Measurements from ENCODE around the gene SMIM1. TPM values are rescaled to one million over a fixed set of nuclear protein-coding genes. Genes with fewer than 3 reads are reported as not detected.
"Not testable (repeated sequence)": the region's sequence is repeated elsewhere in the genome, so short reads cannot be mapped to it uniquely, and the experiment has no call there.

The SMIM1 gene, protein sequence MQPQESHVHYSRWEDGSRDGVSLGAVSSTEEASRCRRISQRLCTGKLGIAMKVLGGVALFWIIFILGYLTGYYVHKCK
- total RNA-seq, result 9.2 TPM

DNA sequence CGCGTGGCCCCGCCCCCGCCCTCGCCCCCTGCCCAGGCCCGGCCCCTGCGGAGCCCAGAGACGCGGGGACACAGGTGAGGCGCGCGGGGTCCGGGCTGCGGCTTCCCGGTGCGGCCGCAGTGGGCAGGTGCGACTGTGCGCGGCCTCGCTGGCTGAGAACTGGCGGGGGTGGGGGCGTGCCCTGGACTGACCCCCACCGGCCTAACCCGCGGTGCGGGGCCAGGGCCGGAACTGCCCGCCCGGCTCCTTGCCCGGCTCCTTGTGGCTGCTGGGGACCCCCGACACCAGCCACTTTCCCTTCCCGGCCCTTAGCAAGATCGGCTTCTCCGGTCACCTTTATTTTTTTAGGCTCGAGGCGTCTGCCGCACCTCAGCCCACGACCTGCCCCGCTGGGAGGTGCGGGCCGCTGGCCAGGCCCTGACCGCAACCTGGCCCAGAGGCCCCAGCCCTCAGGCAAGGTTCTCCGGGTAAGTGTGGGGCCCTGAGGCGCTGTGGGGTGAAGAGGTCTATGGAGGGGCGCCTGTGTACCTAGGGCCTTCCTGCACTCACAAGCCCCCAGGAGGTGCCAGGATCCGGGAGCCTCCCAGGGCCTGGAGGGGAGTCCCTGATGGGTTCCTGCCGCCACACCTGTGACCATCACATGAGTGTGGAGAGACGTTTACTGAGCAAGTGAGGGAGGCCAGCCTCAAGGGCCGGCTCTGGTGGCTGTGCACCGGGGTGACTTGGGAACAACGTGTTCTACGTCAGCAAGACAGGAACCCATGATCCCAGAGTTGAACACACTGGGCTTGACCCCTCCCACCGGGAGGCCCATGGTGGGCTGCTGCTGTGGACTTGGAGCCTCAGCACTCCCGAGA is at the start of gene SMIM1:
TSS of gene SMIM1 (plus strand) at position 35 of the 857 bp plus-strand sequence. CDS start 2,625 bp downstream, outside the sequence.
- peak; percentile 1 for ATAC-seq
- no peak for DNase-seq (ENCODE audit: low spot score)
- intact Hi-C loops (cut with DNase I), result no loop called here

DNA sequence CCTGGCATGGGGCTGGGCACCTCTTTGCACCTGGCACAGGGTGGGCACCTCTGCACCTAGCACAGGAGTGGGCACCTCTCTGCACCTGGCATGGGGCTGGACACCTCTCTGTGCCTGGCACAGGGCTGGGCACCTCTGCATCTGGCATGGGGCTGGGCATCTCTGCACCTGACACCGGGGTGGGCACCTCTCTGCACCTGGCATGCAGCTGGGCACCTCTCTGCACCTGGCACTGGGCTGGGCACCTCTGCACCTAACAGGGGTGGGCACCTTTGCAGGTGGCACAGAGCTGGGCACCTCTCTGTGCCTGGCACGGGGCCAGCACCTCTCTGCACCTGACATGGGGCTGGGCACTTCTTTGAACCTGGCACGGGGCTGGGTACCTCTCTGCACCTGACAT is 49.7 kb upstream of the SMIM1 start:
- intact Hi-C loops (cut with DNase I), result no loop called here
- ATAC-seq, result no peak
- DNase-seq (ENCODE audit: low spot score), result no peak

DNA sequence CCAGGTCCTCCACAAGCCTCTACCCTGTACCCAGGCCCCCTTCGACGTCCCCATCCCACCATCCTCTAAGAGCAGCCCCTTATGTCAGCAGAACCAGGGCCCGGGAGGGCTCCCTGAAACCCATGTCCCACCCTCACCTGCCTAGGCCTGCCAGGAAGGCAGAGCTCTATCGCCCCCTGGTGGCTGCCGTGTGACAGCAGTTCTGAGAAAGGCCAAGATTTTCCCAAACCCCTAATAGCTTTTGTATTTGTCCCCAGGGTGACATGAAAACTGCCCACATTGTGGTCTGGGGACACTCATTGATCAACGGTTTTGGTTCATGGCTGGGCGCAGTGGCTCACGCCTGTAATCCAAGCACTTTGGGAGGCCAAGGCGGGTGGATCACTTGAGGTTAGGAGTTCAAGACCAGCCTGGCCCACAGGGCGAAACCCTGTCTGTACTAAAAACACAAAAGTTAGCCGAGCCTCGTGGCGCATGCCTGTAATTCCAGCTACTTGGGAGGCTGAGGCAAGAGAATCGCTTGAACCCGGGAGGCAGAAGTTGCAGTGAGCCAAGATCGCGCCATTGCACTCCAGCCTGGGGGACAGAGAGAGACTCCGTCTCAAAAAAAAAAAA is 48.0 kb upstream of the SMIM1 start:
- intact Hi-C loops (cut with DNase I), result not testable (repeated sequence)

DNA sequence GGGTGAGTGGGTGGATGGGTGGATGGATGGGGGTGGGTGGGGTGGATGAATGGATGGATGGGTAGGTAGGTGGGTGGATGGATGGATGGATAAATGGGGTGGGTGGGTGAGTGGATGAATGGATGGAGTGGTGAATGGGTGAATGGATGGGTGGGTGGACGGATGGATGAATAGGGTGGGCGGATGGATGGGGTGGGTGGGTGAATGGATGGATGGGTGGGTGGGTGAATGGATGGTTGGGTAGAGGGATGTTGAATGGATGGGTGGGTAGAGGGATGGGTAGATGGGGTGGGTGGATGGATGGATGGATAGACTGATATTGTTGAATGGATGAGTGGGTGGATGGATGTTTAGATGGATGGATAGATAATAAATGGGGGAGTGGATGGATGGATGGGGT is 47.2 kb upstream of the SMIM1 start:
- intact Hi-C loops (cut with DNase I), result no loop called here
- no peak for ATAC-seq
- no peak for DNase-seq (ENCODE audit: low spot score)

More for the DNA sequence above, 48.0 kb upstream of the SMIM1 start:
- DNase-seq (ENCODE audit: low spot score), result peak; percentile 87
- peak; percentile 31 for ATAC-seq

DNA sequence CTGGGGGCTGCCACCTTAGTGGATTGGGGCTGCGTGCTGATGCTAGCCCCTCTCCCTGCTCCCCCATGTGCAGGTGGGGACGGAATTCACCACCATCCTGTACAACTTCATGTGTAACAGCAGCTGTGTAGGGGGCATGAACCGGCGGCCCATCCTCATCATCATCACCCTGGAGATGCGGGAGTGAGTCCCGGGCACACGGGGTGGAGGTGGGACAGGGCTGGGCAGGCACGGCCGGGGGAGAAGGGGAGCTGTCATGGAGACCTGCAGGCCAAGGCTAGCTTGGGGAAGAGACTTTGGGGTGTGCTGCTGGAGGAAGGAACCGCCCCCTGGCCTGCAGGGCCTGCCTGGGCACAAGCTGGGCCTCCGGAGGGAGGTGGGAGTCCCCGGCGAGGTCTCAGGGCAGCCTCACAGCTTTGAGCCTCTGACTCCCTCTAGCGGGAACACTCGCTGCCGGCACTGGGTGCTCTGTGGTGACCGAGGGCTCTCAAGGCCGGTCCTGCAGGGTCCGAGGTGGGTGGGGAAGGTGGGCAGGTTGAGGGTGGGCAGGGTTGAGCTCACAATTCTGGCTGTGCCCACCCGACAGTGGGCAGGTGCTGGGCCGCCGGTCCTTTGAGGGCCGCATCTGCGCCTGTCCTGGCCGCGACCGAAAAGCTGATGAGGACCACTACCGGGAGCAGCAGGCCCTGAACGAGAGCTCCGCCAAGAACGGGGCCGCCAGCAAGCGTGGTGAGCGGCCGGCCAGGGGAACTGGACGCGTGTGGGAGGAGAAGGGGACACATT is 45.3 kb upstream of the SMIM1 start:
- DNase-seq (ENCODE audit: low spot score) (no peak), ATAC-seq (no peak)
- intact Hi-C loops (cut with DNase I), result no loop called here

DNA sequence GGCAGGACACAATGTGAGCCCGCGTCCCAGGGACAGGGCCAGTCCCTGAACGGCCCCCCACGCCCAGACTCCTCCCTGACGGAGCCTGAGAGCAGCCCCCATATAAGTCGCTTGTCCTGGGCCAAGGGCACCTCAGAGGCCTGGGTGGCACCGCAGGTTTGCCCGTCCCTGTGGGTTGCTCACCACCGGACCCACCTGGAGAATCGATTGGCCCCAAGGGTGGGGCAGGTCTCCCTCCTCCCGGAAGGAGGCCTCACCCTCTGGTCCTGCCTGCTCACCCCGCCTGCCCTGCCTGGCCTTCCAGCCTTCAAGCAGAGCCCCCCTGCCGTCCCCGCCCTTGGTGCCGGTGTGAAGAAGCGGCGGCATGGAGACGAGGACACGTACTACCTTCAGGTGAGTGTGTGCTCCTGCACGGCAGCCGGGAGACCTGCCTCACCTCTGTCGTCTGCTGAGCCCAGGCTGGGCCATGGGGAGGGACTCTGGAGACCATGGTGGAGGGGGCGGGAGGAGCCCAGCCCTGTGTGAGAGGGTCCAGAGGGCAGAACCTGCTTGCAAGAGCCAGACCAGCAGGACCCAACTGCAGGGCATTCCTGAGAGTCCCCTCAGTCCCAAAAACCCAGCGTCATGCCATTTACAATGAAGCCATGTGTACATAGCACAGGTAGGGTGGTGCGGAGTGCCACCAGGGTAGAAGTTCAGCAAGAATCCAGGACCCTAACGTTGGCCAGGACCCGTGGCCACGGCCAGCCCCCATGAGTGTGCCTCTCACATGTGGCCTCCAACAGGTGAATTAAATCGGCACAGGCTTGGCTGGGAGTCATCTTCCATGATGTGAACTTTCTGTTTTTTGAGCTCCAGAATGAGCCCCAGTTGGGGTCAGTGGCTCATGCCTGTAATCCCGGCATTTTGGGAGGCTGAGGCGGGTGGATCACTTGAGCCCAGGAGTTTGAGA is 44.4 kb upstream of the SMIM1 start:
- intact Hi-C loops (cut with DNase I), result no loop called here
- DNase-seq (ENCODE audit: low spot score), result no peak
- ATAC-seq, result no peak

DNA sequence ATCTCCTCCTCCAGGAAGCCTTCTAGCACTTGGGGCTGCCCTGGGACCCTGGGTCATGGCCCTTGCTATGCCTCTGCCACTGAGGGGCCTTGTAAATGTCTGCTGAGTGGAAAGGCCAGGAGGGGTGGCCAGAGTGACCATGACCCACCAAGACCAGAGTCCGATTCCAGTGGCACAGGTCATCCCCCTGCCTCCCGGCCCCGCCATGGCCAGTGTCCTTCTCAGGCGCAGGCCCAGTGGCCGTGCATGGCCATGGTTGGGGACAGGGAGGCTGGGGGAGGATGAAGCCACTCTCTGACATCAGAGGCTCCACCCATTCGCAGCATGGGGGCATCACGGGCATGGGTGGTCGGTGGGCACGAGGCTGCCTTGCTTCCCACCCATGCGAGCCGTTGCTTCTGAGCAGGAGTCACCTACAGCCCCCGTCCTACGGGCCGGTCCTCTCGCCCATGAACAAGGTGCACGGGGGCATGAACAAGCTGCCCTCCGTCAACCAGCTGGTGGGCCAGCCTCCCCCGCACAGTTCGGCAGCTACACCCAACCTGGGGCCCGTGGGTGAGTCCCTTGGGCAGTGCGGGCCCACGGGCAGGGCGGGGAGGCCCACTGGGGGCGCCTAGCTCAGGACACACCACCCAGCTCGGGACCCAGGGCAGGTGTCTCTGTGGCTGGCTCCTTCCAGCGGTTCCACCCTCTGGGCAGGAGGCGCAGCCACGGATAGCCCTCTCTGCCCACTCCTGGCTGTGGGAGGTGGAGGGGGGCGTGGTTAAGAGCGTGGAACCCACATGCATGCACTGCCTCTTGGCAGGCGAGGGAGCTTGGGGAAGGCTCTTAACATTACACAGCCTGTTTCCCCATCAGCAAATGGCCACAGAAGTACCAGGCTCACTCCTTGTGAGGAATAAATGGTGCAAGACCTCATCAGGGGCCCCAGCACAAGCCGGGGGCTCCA is 42.7 kb upstream of the SMIM1 start:
- DNase-seq (ENCODE audit: low spot score) (no peak), ATAC-seq (no peak)
- intact Hi-C loops (cut with DNase I), result no loop called here

DNA sequence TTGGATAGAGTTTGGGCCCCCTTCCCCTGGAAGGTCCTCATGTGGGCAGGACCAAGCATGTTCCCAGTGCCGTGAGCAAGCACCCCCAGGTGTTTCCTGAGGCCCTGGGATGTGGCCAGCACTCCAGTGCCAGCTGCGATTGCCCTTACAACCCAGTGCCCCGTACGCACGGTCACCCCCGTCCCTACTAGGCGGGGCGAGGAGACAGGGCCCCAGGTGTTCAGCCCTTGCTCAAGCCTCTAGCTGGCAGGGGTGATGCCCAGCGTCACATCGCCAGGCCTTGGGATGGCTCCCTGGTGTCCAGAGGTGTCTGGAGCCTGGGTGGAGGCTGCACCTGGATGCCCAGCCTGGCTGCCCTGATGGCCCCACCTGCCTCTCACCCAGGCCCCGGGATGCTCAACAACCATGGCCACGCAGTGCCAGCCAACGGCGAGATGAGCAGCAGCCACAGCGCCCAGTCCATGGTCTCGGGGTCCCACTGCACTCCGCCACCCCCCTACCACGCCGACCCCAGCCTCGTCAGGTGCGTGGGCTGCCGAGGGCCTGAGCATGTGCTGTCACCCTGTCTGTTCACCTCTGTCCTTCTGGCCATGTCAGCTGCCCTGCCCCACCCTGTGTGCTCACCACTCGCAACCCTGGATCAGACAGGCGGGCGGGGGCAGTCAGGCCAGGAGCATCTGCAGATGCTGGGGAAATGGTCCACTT is 41.9 kb upstream of the SMIM1 start:
- DNase-seq (ENCODE audit: low spot score) (no peak), ATAC-seq (no peak)
- intact Hi-C loops (cut with DNase I), result no loop called here

DNA sequence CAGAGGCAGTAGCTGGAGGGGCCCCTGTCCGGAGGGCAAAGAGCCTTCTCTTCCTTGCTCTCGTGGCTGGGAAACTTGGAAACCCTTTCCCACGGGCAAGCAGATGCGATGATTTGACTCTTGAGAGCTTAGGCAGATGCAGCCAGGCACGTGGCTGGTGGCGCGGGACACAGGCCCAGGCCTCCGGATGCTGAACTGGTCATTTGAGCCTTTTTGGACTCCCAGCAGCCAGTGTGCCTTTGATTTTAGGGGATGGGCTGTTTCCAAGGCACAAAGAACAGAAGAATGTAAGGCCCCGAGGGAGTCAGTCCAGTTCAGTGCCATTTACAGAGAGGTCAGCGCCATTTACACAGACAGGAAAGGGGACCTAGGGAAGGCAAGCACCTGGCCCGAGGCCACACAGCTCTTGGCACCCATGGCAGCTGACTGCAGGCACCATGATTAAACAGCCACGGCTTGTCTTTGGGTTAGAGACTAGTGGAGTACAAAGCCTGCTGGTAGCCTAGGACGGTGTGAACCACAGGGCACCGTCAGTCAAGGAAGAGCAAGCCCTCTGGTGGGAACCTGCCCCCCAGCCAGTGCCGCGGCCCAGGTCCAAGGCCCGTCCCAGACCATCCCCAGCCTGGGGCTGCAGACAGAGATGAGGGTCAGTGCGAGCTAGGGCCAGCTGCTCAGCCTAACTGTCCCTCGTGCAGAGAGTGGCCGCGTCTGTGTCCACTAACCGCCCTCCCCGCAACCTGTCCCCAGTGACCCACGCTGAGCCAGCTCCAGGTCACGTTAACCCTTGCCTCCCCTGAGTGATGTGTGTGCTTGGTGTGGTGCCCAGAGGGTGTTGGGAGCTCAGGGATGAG is 40.7 kb upstream of the SMIM1 start:
- ATAC-seq, result peak; percentile 26
- no peak for DNase-seq (ENCODE audit: low spot score)
- intact Hi-C loops (cut with DNase I), result no loop called here

DNA sequence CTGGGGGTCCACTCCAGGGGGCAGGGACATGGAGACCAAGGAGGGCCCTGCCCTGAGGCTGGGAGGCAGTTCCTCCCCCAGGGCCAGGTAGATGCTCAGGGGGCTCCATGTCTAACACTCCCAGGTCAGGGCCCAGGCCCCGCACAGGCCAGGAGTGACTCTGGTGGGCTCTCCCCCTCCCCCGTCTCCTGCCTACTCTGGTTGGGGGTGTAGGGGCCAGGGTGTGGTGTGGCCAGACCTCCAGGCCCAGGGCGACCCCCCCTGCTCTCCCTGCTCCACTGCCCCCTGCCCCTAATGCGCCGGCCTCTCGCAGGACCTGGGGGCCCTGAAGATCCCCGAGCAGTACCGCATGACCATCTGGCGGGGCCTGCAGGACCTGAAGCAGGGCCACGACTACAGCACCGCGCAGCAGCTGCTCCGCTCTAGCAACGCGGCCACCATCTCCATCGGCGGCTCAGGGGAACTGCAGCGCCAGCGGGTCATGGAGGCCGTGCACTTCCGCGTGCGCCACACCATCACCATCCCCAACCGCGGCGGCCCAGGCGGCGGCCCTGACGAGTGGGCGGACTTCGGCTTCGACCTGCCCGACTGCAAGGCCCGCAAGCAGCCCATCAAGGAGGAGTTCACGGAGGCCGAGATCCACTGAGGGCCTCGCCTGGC is 40.0 kb upstream of the SMIM1 start:
- peak; percentile 6 for ATAC-seq
- no peak for DNase-seq (ENCODE audit: low spot score)
- intact Hi-C loops (cut with DNase I), result no loop called here

DNA sequence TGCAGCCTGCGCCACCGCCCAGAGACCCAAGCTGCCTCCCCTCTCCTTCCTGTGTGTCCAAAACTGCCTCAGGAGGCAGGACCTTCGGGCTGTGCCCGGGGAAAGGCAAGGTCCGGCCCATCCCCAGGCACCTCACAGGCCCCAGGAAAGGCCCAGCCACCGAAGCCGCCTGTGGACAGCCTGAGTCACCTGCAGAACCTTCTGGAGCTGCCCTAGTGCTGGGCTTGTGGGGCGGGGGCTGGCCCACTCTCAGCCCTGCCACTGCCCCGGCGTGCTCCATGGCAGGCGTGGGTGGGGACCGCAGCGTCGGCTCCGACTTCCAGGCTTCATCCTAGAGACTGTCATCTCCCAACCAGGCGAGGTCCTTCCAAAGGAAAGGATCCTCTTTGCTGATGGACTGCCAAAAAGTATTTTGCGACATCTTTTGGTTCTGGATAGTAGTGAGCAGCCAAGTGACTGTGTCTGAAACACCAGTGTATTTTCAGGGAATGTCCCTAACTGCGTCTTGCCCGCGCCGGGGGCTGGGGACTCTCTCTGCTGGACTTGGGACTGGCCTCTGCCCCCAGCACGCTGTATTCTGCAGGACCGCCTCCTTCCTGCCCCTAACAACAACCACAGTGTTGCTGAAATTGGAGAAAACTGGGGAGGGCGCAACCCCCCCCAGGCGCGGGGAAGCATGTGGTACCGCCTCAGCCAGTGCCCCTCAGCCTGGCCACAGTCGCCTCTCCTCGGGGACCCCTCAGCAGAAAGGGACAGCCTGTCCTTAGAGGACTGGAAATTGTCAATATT is 39.3 kb upstream of the SMIM1 start:
- ATAC-seq (peak; percentile 2), DNase-seq (ENCODE audit: low spot score) (no peak)
- intact Hi-C loops (cut with DNase I), result no loop called here

DNA sequence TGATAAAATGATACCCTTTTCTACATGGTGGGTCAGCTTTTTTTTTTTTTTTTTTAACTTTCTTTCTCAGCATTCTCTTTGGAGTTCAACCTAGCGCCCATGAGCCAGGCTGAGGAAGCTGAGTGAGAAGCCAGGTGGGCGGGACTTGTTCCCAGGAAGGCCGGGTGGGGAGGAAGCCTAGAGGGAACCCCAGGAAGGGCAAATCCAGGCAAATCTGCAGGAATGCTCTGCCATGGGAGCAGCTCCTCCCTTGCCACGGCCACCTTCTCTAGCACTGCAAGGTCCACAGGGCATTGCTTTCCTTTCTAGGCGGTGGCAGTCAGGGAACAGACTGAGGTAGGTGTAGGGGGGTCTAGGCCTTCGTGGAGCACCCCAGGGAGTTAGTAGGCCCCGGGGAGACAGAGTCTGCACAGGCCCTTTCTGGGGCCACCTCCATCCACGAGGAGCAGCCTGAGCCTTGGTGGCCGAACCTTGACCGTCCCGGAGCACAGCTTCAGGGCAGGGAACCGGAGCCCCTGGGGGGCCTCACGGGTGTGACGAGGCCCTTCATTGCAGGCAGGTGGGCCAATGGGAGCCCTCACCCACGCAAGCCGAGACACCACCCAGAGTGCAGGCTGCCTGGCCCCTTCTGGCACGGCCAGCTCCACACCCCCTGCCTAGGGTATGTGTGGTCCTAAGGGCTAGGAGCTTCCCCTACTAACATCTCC is 38.5 kb upstream of the SMIM1 start:
- intact Hi-C loops (cut with DNase I), result no loop called here
- DNase-seq (ENCODE audit: low spot score) (no peak), ATAC-seq (no peak)

DNA sequence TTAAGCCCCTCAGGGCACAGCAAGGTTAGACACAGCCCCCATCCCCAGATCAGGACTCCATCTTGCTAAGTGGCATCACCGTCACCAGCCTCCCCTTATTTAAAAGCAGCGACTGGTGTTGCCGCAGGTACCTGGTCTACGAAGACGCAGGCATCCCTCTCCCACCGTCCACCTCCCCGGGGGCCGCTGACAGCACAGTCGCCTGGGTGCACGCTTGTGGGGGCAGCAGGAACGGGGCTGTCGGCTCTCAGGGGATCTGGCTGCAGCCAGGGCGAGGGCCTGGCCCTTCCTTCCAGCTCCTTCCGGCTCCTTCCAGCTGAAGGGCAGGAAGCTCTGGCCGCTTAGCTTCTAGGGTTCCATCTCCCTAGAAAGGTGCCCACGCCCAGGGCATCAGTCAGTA is 37.9 kb upstream of the SMIM1 start:
- intact Hi-C loops (cut with DNase I), result no loop called here
- ATAC-seq (no peak), DNase-seq (ENCODE audit: low spot score) (no peak)

DNA sequence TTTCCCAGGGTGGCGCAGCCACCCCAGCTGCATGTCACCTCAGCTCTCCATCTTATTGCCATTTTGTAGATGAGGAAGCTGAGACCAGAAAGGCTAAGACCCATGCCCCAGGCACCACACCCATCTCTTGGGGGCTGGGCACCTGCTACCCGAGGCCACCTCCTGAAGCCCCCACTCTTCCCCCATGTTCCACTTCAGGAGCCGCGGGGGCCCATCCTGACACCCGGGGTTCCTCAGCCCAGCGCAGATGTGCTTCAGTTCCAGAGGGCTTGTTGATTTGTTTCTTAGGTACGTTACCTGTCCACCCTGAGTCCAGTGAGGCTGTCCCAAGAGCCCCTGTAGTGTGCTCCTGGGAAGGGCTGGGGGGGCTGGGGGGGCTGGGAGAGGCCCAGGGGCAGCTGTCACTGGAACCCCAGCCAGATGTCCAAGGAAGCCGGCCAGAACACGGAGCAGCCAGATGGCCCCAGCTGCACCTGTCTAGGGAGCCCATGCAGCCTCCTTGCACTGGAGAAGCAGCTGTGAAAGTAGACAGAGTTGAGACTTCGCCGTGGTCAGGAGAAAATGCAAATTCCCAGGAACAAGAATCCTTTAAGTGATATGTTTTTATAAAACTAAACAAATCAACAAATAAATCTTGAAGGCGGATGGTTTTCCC is 37.4 kb upstream of the SMIM1 start:
- DNase-seq (ENCODE audit: low spot score), result no peak
- no peak for ATAC-seq
- intact Hi-C loops (cut with DNase I), result no loop called here

Measured in sciatic nerve (tissue), 2 donors.